ENCODE measurements around the gene ABCA13. TPM values are rescaled to one million over a fixed set of nuclear protein-coding genes. Genes with fewer than 3 reads are reported as not detected.

ABCA13 gene
- total and polyA plus RNA-seq, 2 of the 4 experiments (the other 2 are of a cell fraction): under 0.01 to 0.07 TPM

DNA sequence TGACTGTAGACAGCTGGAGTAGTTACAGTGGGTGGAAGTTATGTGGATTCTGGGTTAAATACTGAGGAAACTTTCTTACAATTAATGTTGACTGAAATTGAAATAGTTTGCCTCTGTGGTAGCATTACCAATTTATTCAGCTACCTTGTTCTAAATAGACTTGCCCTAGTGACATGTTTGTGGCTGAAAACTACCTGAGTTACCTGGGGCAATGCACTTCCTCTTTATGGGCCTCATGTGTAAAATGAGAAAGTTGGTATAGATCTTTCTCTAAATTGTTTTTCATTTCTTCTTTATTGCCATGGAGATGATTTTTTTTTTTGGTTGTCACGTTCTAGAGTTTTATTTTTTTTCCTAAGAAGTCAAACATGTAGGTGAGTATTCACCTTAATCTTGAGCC, 500.4 kb downstream of the ABCA13 start:
- Histone ChIP-seq H2BK20ac (ENCODE audit: low read depth, low read length) (no peak overlapping the region), H3K4ac (ENCODE audit: low read depth, low read length) (no peak overlapping the region), H3K9me1 (ENCODE audit: insufficient read depth, low read length) (no peaks in the 10 kb centered on the region), H4K20me1 (ENCODE audit: insufficient read depth, low read length) (no peaks in the 10 kb centered on the region), H3K36me3 (ENCODE audit: control insufficient read depth, insufficient read depth, low read length) (no peaks in the 10 kb centered on the region), H3K4me2 (ENCODE audit: low read depth, low read length) (no peak overlapping the region), H3K14ac (replicated peaks; ENCODE audit: low read depth, low read length) (no peak overlapping the region), H3K27me3 (ENCODE audit: control insufficient read depth, insufficient read depth, low read length) (no peaks in the 10 kb centered on the region), H2AK9ac (replicated peaks; ENCODE audit: low read depth, low read length, poor library complexity) (no peak overlapping the region), H2BK5ac (ENCODE audit: low read depth, low read length, poor library complexity, severe bottlenecking) (no peak overlapping the region), H3K4me1 (ENCODE audit: control insufficient read depth, insufficient read depth, low read length) (no peaks in the 10 kb centered on the region), H4K5ac (ENCODE audit: low read depth, low read length) (no peak overlapping the region), H3K23ac (ENCODE audit: low read depth, low read length) (no peak overlapping the region), H3K4me3 (ENCODE audit: insufficient read depth, low read depth, low read length) (no peak overlapping the region), H2AK5ac (ENCODE audit: low read depth, low read length) (no peak overlapping the region), H3K27ac (ENCODE audit: insufficient read depth, low read length) (no peak overlapping the region), H3K79me1 (ENCODE audit: low read depth in 1 of 2, low read length in 2 of 2) (no peaks in the 10 kb centered on the region), H3K9me3 (ENCODE audit: control insufficient read depth, insufficient read depth, low read length) (no peaks in the 10 kb centered on the region), H3K56ac (ENCODE audit: extremely low read depth, insufficient read depth, low read length) (no peak overlapping the region), H4K8ac (ENCODE audit: low read depth in 2 of 2, low read length in 2 of 2) (no peak overlapping the region), H3K9ac (ENCODE audit: low read depth, low read length) (no peak overlapping the region), H2AFZ (replicated peaks; ENCODE audit: low read length, poor library complexity) (no peak overlapping the region), H2BK120ac (ENCODE audit: low read depth, low read length) (no peak overlapping the region), H3K18ac (ENCODE audit: low read depth, low read length) (no peak overlapping the region), H4K91ac (ENCODE audit: insufficient read depth, low read depth, low read length) (no peak overlapping the region), H2BK15ac (ENCODE audit: low read depth, low read length) (no peak overlapping the region)
- ChIA-PET POLR2A (ENCODE audit: unreplicated experiment) (no interaction called here), CTCF (no interaction called here)
- dilution Hi-C loops (cut with HindIII; ENCODE audit: low sequenced_read_pairs, unreplicated experiment): no loop called here
- DNase-seq: no peak
- ATAC-seq (ENCODE audit: low read depth): no peak
- WGBS, 2 experiments (ENCODE audit: extremely low coverage in 2 of 2, insufficient read length in 1 of 2): no CpG with 5 or more reads among the region's 1 CpG
- intact Hi-C loops (cut with micrococcal nuclease): no loop called here
- in situ Hi-C loops (cut with MboI; ENCODE audit: low sequenced_read_pairs): no loop called here
- BruUV-seq (replicated peaks): no TSS peak
- TF ChIP-seq CEBPB (IDR thresholded peaks at IDR 0.05; ENCODE audit: low read depth, low read length) (no peak), RAD21 (IDR thresholded peaks at IDR 0.05; ENCODE audit: low read length) (no peak), RCOR1 (IDR thresholded peaks at IDR 0.05; ENCODE audit: insufficient replicate concordance, low read length) (no peak), FOS (IDR thresholded peaks at IDR 0.05; ENCODE audit: low read depth, low read length) (no peak), BHLHE40 (IDR thresholded peaks at IDR 0.05; ENCODE audit: low read depth, low read length) (no peak), MAZ (IDR thresholded peaks at IDR 0.05; ENCODE audit: borderline replicate concordance, low read depth, low read length) (no peak), POLR2A (IDR thresholded peaks at IDR 0.05; ENCODE audit: low read depth, low read length) (no peak), MAFK (IDR thresholded peaks at IDR 0.05; ENCODE audit: low read depth, low read length) (no peak), CHD1 (IDR thresholded peaks at IDR 0.05; ENCODE audit: low read depth, low read length) (no peak), NFE2L2 (IDR thresholded peaks at IDR 0.05; ENCODE audit: low read depth, low read length) (no peak)
- TF ChIP-seq, protein P1, sequence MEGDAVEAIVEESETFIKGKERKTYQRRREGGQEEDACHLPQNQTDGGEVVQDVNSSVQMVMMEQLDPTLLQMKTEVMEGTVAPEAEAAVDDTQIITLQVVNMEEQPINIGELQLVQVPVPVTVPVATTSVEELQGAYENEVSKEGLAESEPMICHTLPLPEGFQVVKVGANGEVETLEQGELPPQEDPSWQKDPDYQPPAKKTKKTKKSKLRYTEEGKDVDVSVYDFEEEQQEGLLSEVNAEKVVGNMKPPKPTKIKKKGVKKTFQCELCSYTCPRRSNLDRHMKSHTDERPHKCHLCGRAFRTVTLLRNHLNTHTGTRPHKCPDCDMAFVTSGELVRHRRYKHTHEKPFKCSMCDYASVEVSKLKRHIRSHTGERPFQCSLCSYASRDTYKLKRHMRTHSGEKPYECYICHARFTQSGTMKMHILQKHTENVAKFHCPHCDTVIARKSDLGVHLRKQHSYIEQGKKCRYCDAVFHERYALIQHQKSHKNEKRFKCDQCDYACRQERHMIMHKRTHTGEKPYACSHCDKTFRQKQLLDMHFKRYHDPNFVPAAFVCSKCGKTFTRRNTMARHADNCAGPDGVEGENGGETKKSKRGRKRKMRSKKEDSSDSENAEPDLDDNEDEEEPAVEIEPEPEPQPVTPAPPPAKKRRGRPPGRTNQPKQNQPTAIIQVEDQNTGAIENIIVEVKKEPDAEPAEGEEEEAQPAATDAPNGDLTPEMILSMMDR (conservative IDR thresholded peaks at IDR 0.05; ENCODE audit: low read depth, low read length): no peak
